Fibroblast of villous mesenchyme (primary cell): ENCODE results near the gene PRR33. TPM values are rescaled to one million over a fixed set of nuclear protein-coding genes. Genes with fewer than 3 reads are reported as not detected.

ENCODE experiments used
- DNase-seq: peaks from one replicate; pipeline ENCODE4 v3.0.0-alpha.2; 2010; ENCODE audit warnings: low read depth
- H3K4me3 ChIP-seq: 2 replicates; pipeline ENCODE4 v1.5.1; 2011; ENCODE audit warnings: low read depth, mild to moderate bottlenecking, low read length
- total RNA-seq: library from RNA; depleted of rRNA; stranded (reverse); fragments of >200 nt; gene quantifications from 2 replicates; pipeline ENCODE4 v1.2.3, GENCODE V29; 2012
- TF ChIP-seq, protein P1 (sequence below): IDR thresholded peaks from 2 replicates; pipeline ENCODE4 v1.5.1; 2012; ENCODE audit warnings: low read depth, mild to moderate bottlenecking, low read length; ENCODE audit not compliant: insufficient read depth

The PRR33 gene
- total RNA-seq, 1 donor = not detected

GRCh38 chr11:1857064-1857463 lies 34.6 kb downstream of the PRR33 start:
- TF ChIP-seq, protein P1, sequence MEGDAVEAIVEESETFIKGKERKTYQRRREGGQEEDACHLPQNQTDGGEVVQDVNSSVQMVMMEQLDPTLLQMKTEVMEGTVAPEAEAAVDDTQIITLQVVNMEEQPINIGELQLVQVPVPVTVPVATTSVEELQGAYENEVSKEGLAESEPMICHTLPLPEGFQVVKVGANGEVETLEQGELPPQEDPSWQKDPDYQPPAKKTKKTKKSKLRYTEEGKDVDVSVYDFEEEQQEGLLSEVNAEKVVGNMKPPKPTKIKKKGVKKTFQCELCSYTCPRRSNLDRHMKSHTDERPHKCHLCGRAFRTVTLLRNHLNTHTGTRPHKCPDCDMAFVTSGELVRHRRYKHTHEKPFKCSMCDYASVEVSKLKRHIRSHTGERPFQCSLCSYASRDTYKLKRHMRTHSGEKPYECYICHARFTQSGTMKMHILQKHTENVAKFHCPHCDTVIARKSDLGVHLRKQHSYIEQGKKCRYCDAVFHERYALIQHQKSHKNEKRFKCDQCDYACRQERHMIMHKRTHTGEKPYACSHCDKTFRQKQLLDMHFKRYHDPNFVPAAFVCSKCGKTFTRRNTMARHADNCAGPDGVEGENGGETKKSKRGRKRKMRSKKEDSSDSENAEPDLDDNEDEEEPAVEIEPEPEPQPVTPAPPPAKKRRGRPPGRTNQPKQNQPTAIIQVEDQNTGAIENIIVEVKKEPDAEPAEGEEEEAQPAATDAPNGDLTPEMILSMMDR = no peak

GRCh38 chr11:1856306-1857005 lies 35.2 kb downstream of the PRR33 start:
- DNase-seq = no peak
- H3K4me3 ChIP-seq = no peak overlapping the region

More at GRCh38 chr11:1857064-1857463, 34.6 kb downstream of the PRR33 start:
- no peak overlapping the region for H3K4me3 ChIP-seq
- no peak for DNase-seq

GRCh38 chr11:1855886-1856265 lies 35.8 kb downstream of the PRR33 start:
- no peak overlapping the region for H3K4me3 ChIP-seq
- DNase-seq = no peak
- TF ChIP-seq, protein P1 = no peak

More at GRCh38 chr11:1856306-1857005, 35.2 kb downstream of the PRR33 start:
- TF ChIP-seq, protein P1 = no peak

- no peak overlapping the region for H3K4me3 ChIP-seq
- DNase-seq = no peak
- TF ChIP-seq, protein P1 = no peak
Measured at GRCh38 chr11:1854949-1855885, 36.5 kb downstream of the PRR33 start.

DNA sequence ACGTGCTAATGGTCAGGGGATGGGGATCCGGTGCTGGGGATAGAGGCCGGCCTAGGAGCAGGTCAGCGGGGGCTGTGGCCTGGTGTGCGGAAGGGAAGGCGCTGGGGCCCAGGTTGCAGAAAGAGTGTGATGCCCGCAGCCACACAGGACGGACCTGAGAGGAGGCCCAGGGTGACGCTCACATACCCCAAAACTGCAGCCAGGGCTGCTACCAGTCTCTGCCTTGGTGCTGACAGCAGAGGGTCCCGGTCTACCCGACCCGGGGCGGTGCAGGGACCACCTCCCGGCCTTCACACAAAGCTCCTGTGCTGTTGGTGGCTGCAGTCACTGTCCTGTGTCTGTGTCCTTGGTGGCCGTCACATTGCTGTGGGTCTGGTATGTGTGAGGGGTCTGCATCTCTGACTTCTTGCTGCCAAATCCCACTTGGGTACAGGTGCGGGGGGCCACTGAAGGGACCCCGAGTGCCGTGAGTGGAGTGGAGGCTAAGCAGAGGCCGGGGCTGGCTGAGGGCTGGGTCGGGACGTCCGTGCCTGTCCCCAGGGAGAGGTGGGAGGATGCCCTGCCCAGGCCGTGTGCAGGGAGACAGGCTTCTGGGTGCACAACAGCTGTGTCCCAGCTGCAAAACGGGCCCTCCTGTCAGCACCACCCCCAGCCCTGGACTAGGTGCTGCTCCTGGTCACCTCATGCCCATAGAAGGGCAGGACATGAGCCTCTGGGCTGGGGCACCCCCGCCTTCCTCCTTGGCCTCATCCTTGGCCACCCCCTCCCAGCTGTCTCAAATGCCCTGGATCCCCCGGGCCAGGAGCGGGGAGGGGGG lies 37.4 kb downstream of the PRR33 start:
- TF ChIP-seq, protein P1 = no peak
- DNase-seq = no peak
- H3K4me3 ChIP-seq = no peak overlapping the region

GRCh38 chr11:1853376-1854131 lies 38.1 kb downstream of the PRR33 start:
- no peak overlapping the region for H3K4me3 ChIP-seq
- DNase-seq = no peak
- TF ChIP-seq, protein P1 = no peak
